Activated T-cell treated with anti-CD3 and anti-CD28 coated beads for 1 hour (primary cell): ENCODE measurements around the gene COL16A1.
"Not testable (repeated sequence)": the region's sequence is repeated elsewhere in the genome, so short reads cannot be mapped to it uniquely, and the experiment has no call there.

ENCODE experiments used
- DNase-seq: peaks from one replicate; pipeline ENCODE4 v3.0.0-alpha.2; 2020; ENCODE audit warnings: low read depth

The COL16A1 gene

DNA sequence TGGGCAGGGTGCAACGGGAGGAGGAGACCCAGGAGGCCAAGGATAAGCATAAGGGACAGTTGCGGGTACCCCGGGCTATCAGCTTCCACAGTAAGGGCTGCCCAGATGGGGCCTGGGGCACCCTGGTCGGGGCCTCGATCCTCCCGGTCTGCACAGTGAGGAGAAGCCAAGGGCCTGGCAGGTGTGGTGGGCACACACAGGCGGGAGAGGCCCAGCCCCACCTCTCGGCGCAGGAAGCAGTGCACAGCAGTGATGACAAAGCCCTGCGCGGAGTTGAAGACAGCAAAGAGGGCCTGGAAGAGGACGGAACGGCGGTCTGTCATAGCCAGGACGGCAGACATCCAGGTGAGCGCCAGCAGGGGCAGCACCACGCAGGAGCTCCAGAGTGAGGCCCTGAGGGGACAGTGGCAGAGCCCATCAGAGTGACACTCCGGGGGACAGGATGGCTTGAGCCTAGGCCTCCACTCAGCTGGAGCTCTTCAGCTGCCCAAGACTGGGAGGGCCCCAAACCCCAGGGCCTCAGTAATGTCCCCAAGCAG, 29.0 kb upstream of the COL16A1 start:
- no peak for DNase-seq

DNA sequence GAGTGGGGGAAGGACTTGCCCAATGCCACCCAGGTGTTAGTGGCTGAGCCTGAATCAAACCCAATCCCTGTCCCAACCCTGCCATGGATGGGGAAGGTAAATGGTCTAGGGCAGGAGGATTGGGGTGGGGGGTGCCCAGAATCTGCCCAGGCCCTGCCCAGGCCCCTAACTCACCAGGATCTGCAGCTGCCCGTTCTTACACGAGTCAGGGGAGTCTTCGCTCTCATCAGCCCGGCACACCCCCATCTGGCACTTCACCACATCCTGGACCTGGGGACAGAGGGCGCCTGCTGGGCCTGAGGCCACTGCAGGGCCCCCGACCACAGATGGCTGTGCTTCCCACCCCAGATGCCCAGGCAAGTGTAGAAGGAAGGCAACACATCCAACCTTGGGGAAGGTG, 28.5 kb upstream of the COL16A1 start:
- no peak for DNase-seq

DNA sequence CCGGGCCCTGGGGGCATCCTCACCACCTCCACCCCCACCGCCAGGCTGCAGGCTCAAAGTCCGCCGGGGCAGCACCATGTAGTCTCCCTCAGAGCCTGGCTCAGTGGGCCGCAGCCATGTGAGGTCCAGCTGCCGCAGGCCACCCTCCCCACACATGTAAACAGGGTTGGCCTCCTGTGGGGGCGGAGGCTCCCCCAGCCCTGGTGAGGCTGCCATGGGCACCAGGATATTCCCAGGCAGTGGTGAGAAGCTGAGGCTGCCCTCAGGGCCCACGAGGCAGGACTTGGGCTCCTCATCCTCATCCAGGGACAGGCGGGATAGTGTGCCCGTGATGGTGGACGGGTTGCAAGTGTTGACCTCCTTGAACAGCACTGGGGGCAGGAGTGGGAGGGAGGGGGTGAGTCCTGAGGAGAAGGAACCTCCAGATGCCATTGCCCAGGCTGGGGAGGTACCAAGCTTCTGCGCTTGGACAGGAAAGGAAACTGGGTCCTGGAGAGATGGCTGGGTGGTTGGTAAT, 27.3 kb upstream of the COL16A1 start:
- no peak for DNase-seq

DNA sequence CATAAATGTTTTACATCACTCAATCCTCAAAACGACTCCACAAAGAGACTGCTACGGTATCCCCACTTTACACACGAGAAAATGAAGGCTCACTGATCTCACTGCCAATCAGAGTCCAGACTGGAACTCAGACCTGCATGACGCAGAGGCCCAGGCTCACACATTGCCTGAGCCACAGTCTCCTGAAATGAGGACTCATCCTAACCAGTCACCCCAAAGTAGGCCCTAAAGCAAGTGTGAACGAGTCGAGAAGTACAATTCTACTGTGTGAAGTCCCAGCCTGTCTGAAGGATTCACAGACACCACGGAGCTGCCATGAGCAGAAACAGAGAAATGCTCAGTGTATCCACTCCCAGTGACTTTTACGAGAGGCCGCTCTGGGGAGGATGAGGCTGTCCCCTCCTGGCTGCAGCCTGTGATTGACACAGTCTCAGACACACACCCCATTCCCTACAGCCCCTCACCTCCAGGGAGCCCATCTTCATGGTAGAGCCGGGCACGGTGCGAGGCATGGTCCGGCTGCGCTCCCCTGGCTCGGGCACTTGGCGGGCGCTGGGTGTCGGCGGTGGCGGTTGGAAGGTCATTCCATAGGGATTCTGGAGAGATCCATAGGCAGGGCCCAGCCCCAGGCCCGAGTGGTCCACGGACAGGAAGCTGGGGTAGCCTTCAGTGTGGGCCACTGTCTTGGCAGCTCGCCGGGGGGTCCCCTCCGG, 26.7 kb upstream of the COL16A1 start:
- no peak for DNase-seq

DNA sequence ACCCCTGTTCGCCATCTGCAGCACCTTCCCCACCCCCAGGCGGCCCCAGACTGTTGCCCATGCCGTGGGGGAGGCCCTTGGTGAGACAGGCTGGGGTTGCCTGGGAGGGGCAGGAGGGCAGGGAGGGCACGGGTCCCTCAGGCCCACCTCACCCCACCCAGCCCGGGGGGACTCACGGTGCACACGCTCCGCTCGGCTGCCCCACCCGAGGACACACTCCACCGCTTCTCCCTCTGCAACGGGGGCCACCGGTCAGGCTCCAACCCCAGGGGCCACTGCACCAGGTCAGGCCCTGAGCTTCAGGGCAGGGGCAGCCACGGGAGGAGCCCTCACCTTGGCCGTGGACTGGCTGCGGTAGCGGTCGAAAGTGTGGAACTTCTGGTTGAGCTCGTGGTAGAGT, 24.0 kb upstream of the COL16A1 start:
- no peak for DNase-seq

DNA sequence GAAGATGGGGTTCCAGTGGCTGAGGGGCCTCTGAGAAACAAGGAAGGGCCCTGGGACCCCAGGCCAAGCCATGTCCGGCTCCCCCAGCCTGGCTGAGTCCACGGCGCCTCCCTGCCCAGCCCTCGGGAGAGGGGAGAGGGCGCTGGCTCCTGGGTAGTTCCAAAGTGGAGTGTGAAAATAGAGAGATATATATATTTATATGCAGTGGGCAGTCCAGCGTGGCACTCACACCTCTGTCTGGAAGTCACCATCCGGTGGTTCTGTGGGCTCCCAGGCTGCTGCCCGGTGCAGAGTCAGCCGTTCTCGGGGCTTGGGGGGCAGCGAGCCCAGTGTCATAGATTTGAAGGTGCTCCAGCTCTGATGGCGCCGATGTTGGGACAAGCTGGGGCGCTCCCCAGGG, 23.4 kb upstream of the COL16A1 start:
- DNase-seq, result no peak

DNA sequence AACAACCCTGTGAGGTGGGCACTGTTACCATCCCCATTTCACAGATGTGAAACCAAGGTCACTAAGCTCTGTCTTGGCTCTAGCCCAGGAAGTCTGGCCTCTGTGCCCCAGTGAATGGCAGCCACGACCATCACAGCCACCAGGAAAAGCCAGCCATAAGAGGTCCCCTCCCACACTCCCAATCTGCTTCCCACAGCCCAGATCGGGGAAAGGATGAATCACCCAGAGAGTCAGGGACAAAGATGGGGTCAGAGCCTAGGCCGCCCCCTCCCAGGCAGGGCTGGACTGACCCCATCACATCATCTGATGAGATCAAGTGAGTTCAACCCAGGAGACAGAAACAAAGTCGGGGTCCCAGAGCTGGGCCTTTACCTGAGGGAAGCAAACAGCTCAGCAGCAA, 22.9 kb upstream of the COL16A1 start:
- DNase-seq, result no peak

DNA sequence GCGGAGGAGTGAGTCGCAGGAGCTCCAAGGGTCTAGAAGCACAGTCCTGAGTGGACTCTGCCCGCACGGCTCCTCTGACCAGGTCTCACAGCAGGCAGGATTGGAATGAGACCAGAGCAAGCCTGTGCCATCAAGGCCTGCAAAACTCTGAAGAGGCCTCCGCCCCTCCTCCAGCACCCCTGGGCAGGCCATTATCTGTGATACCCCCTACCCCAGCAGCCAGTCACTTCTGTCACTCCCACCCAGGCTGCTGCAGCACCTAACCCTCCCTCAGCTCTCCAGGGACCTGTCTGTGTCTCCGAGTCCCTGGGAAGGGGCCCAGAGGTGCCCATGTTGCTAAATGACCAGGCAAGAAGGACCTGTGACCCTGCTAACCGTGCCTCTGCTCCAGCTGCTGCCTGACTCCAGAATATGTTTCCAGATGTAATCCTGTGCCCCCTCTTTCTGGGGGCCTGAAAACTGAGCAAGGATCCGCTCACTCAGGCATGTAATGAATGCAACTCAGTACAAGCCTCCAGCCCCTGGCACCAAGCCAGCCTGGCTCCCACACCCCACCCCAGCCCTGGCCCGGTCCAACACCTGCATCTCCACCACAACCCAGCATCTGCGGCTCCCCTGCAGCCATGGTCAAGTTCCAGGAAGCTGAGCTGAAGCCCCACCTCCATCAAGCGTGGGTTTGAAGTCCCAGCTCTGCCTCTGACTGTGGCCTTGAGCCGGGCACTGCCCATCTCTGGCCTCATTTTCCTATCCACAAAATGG, 22.1 kb upstream of the COL16A1 start:
- DNase-seq, result no peak

DNA sequence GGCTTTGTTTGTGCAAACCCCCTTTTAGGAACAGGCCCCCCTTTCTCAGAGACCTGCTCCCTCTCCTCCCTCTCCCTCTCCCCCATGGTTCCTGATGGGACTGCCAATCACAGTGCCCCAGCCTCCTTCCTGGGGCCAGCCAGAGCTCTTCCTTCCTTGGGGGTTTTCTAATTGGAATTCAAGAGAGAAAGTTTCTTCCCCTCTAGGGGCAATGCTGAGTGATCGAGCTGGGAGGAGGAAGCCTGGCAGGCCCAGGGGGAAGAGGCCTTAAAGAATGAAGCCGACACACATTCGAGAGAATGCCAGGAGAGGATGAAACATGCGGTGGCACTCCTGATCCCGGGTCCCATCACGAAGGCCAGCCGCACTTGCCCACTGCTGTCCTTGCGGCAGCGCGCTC, 21.3 kb upstream of the COL16A1 start:
- DNase-seq, result no peak

DNA sequence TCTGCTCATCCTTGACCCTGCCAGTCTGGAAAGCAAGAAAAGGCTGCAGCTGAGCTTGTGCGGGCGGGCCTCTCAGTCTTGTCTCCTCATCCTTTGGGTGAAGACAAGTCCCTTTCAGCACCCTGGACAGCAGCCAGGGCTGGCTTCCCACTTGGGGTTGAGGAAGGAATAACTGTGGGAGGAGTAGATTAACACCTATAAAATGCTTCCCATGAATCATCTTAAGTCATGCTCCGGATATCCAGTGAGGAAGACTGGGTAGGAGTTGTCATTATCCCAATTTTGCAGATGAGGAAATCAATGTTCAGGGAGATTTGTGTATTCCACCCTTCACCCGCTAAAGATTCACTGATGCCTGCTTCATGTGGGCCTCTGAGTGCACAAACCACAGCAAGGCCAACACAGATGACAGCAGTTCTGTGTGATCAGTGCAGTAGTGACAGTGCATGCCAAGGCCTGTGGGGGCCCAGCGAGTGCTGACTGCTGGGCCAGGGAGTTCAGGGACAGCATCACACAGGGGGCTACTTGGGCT, 20.1 kb upstream of the COL16A1 start:
- peak; percentile 25 for DNase-seq

DNA sequence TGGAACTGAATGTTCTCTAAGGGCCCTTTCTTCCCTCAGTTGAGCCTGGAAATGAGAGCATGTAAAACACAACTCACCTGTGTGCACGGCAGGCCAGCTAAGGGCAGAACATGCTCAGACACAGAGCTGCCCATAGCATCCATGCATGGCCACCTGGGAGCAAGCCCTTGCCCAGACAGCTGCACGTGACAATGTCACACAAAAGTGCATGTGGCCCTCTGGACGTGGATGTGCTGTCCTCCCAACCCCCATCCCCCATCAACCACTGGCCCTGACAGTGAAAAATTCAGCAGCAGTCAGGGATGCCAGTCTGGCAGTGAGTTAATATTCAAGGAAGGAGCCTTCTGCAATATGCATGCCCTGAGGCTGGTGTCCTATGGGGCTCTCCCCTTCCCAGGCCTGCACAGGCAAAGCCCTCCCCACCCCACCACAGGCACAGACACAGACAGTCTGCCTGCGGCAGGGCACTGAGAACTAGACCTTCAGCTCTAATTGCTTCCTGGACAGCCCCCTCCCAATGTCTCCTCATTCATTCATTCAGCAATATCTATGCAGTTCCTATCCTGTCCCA, 14.6 kb upstream of the COL16A1 start:
- DNase-seq, result no peak

DNA sequence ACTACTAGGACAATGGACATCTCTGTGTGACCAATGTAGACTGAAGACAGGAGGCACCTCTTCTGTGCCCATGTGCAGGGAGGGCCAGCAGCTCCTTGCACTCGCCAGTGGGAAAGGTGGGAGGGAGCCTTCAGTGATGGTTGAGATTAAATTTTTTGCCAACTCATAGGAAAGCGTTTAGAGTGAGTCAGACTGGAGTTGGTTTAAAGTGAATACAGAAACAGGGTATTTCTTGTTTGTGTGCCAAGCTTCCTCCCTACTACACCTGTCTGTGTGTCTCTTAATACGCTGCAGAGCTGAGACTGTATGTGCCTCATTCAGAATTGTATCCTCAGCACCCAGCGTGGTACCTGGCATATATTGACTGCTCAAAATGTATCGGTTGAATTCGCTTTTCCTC, 13.5 kb upstream of the COL16A1 start:
- no peak for DNase-seq

DNA sequence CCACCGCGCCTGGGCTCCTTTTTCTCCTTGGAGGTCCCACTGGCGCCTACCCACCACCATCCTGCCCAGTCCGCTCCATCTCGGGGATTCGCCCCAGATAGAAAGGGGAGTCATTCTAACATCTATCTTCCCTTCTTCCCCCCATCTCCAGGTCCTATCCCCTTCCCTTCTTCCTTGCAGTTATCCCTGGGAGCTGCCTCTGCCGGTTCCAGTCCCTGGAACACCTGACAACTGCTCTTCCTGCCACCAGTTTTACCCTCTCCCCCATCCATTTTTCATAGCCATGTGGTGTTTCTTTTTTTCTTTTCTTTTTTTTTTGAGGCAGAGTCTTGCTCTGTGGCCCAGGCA, 12.0 kb upstream of the COL16A1 start:
- DNase-seq, result no peak

DNA sequence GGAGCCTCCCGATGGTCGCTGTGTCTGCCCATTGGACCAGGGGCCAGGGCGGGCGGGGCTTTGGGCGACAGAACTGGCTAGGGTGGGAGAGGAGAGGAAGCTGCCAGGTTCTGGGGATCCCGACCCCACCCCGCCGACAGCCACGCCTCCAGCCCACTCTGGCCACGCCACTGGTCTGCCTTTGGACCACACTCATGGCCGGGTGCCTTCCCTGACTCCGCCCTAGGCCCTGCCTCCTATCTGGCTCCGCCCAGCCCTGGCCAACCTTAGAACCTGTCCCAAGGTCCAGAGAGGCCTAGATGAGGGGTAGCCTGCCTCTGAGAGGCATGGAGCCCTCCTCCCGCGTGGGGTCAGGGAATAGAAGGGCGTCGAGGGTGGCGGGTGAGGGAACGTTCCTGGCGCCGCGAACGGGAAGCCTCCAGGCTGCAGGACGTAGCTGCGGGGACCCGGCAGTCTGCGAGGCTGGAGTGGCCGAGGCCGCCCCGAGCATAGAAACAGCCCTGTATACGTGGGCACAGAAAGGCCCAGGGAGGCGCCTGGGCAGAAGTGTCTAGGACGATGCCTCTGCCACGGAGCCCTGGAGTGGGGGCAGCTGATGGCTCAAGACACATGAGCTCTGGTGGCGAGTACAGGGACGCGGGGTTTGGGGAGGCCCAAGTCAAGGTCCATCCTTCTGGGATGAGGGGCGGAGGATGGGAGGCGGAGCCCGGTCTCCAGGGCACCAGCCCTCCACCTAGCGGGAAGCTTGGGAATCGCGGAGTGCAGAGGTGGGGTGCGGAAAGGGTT, 11.5 kb upstream of the COL16A1 start:
- no peak for DNase-seq

DNA sequence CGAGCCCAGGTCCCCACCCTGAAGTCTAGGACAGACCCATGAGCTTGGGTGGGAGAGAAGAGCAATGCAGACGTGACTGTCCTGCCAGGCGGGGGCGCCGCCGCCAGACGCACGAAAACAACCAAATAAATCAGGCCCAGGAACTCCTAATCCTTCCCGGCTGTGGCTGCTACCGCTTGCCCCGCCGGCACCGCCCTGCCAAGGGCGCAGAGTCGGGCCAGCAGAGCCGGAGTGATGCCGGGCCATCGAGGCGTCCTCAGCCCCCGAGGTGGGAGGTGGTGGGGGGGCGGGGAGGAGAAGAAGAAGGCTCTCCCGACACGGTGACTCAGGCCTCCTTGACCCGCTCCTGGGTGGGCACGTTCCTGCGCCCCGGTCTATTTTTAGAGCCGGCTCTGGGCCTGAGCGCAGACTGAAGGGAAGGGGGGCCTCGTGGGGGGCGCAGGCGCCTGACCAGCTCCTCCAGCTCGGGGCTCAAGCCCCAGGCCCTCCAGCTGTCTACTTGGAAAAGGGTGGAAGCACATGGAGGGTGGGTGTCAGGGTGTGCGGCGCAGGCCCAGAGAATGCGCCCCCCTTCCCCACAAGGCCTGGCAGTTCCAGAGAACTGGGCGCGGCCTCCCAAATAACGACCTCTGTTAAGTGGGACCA, 10.7 kb upstream of the COL16A1 start:
- DNase-seq, result peak; percentile 21

DNA sequence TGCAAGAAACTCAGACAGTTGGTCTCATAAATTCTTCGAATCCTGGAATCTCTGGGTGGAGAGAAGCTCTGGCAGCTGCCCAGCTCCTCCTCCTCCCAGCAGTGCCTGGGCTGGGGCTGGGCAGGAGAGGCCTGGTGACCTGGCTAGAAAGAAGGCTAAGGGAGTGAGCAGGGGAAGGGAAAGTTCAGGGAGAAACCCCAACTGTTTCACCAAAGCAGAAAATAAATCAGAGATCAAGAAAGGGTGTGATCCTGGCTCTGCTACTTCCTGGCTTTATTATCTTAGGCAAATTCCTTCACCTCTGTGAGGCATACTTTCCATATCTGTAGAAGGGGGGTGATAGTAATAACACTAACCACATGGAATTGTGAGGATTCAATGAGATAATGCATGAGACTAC, 8.8 kb upstream of the COL16A1 start:
- DNase-seq, result no peak

DNA sequence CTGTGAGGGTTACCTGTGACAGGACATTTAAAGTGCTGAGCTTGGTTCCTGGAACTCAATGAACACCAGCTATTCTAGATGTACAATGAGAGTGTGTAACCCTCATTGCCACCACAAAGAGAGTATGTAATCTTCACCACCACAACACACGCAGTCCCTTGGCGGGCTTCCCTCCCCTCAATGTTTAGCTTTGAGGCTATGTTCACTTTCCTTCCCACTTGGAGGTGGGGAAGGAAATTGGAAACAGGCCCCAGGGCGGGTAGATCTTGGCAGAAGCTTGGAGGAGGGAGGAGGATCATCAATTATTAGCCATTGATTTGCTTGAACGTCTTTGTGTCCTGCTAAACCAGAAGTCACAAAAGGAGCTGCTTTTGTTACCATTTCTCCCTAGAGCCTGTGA, 8.3 kb upstream of the COL16A1 start:
- no peak for DNase-seq

DNA sequence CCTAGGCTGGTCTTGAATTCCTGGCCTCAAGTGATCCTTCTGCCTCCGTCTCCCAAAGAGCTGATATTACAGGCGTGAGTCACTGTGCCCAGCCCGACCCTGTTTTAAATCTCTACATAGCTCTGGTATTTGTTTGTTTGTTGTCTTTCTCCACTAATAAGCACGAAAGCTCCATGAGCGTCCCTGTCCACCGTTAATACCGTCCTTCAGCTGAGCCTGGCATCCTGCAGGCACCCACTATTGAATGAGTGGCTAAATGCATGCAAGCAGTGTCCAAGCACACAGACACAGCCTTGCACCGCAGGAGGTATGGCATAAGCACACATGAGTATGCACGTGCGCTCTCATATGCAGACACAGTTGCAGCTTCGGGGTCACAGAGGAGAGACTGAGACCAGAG, 4.5 kb upstream of the COL16A1 start:
- DNase-seq, result no peak

DNA sequence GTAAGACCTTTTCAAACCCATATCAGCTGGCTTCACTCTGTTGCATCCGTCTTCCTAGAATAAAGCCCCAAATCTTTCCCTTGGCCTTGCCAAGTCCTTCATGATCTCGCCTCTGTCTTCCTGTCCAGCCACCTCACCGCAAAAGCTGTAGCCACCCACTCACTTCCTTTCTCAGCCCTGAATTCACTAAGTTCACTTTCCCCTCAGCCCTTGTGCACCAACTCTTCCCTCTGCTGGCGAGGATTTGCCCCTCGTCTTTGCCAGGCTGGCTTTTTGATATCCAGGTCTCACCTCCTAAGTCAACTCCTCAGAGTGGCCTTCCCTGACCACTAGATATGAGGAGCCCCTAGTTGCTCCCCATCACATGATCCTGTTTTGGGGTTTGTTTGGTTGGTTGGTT, 3.9 kb upstream of the COL16A1 start:
- no peak for DNase-seq

DNA sequence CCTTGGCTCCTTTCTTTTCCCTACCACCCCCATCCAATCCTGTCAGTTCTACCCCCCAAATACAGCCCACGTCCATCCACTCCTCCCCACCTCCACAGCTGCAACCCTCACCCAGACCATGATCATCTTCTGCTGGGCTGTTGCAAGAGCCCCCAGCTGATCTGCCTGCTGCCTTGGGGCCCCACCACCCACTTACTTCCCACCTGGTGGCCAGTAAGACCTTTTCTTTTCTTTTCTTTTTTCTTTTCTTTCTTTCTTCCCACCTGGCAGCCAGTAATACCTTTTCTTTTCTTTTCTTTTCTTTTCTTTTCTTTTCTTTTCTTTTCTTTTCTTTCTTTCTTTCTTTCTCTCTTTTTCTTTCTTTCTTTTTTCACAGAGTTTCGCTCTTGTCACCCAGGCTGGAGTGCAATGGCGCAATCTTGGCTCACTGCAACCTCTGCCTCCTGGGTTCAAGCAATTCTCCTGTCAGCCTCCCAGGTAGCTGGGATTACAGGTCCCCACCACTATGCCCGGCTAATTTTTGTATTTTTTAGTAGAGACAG, 3.3 kb upstream of the COL16A1 start:
- not testable (repeated sequence) for DNase-seq

DNA sequence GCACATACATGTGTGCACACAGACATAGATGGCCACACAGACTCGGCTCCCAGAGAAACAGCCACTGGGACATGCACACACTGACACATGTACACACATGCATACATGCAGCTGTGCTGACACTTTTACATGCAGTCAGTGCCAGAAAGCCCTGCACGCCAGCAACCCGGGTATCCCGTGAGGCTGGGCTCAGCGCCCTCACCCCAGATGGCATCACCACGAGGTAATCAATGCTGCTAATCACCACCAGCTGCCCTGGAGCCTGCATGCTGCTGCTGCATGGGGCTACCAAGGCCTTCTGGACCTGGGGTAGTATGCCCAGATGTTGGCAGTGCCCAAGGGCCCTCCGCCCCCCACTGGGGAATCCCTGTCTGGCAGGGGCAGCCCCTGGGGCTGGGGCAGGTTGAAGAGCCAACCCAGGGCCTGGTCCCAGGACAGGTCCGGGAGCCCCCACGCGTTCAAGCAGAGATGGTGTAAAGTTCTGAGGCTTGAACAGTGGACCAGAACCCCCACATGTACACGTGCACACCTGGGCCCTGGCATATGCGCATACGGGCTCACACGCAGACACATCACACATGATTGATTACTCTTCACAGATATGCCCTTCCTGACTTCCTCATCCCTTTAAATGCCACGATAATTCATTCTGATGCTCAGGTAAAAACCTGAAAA, 2.7 kb upstream of the COL16A1 start:
- DNase-seq, result no peak
